B cell (primary cell): Measurements from ENCODE around the gene HRNR. TPM values are rescaled to one million over a fixed set of nuclear protein-coding genes. Genes with fewer than 3 reads are reported as not detected.

Experiments
- polyA plus RNA-seq: library from polyadenylated mRNA; depleted of rRNA; stranded (reverse); fragments of >200 nt; gene quantifications from 2 replicates; pipeline ENCODE4 v1.2.3, GENCODE V29; 2012
- total RNA-seq, 2 donors: library from RNA; stranded (reverse); fragments of 120-200 nt in 1 of 2; gene quantifications; 1 replicate in 1 of 2; 2 replicates in 1 of 2; pipeline versions ENCODE4 v1.2.3 to v1.2.4, GENCODE V29; 2013 to 2022

The HRNR gene
- total and polyA plus RNA-seq, 2 donors (not counting 1 experiment from before 2014, with no cell fraction given): not detected

Other genes with a start within 250 kb of the HRNR start
- gene S100A10, start 230.3 kb downstream of the HRNR start, total RNA-seq: 40.4 and 47.1 TPM in 2 replicates
- 29.9 and 38.0 TPM in 2 replicates for gene S100A10, start 230.3 kb downstream of the HRNR start, polyA plus RNA-seq
- gene S100A11, start 187.2 kb downstream of the HRNR start, total RNA-seq: 31.4 and 33.1 TPM in 2 replicates
- gene S100A11, start 187.2 kb downstream of the HRNR start, polyA plus RNA-seq: 10.9 and 26.2 TPM in 2 replicates
- gene TCHHL1, start 135.1 kb downstream of the HRNR start, total RNA-seq: not detected in 2 replicates
- gene TCHHL1, start 135.1 kb downstream of the HRNR start, polyA plus RNA-seq: not detected in 2 replicates
- not detected in 2 replicates for gene TCHH, start 108.7 kb downstream of the HRNR start, total RNA-seq
- gene TCHH, start 108.7 kb downstream of the HRNR start, polyA plus RNA-seq: not detected in 2 replicates
- gene RPTN, start 65.0 kb downstream of the HRNR start, total RNA-seq: not detected in 2 replicates
- not detected in 2 replicates for gene RPTN, start 65.0 kb downstream of the HRNR start, polyA plus RNA-seq
- not detected in 2 replicates for gene FLG, start 101.0 kb upstream of the HRNR start, total RNA-seq
- not detected in 2 replicates for gene FLG, start 101.0 kb upstream of the HRNR start, polyA plus RNA-seq
- not detected in 2 replicates for gene FLG2, start 135.8 kb upstream of the HRNR start, total RNA-seq
- gene FLG2, start 135.8 kb upstream of the HRNR start, polyA plus RNA-seq: not detected in 2 replicates
- not detected in 2 replicates for gene CRNN, start 190.1 kb upstream of the HRNR start, total RNA-seq
- not detected in 2 replicates for gene CRNN, start 190.1 kb upstream of the HRNR start, polyA plus RNA-seq